ENCODE results near the gene ZNF346.

The ZNF346 gene

GRCh38 chr5:177081859-177082258, 59.4 kb downstream of the ZNF346 start:
- no peaks in the 10 kb centered on the region for H3K4me1 ChIP-seq (ENCODE audit: insufficient read depth, poor library complexity, severe bottlenecking)
- no peaks in the 10 kb centered on the region for H3K27me3 ChIP-seq (ENCODE audit: insufficient read depth, poor library complexity, severe bottlenecking)
- no peak for ATAC-seq (ENCODE audit: low read depth)
- no peak overlapping the region for H3K4me3 ChIP-seq (ENCODE audit: severe bottlenecking)
- TF ChIP-seq CTCF (IDR thresholded peaks at IDR 0.05; ENCODE audit: poor library complexity, severe bottlenecking): no peak
- H3K27ac ChIP-seq (ENCODE audit: poor library complexity, severe bottlenecking): no peak overlapping the region
- H3K36me3 ChIP-seq (ENCODE audit: low read depth): no peaks in the 10 kb centered on the region
- DNase-seq (ENCODE audit: low spot score): no peak
- H3K9me3 ChIP-seq (ENCODE audit: severe bottlenecking): no peaks in the 10 kb centered on the region

GRCh38 chr5:177083357-177083756, 60.9 kb downstream of the ZNF346 start:
- H3K9me3 ChIP-seq (ENCODE audit: severe bottlenecking): no peaks in the 10 kb centered on the region
- no peak overlapping the region for H3K27ac ChIP-seq (ENCODE audit: poor library complexity, severe bottlenecking)
- no peaks in the 10 kb centered on the region for H3K4me1 ChIP-seq (ENCODE audit: insufficient read depth, poor library complexity, severe bottlenecking)
- no peak for DNase-seq (ENCODE audit: low spot score)
- H3K4me3 ChIP-seq (ENCODE audit: severe bottlenecking): no peak overlapping the region
- H3K27me3 ChIP-seq (ENCODE audit: insufficient read depth, poor library complexity, severe bottlenecking): no peaks in the 10 kb centered on the region
- no peak for TF ChIP-seq CTCF (IDR thresholded peaks at IDR 0.05; ENCODE audit: poor library complexity, severe bottlenecking)
- H3K36me3 ChIP-seq (ENCODE audit: low read depth): no peaks in the 10 kb centered on the region
- ATAC-seq (ENCODE audit: low read depth): no peak

GRCh38 chr5:177084175-177084574, 61.7 kb downstream of the ZNF346 start:
- no peak overlapping the region for H3K4me3 ChIP-seq (ENCODE audit: severe bottlenecking)
- no peak for ATAC-seq (ENCODE audit: low read depth)
- H3K9me3 ChIP-seq (ENCODE audit: severe bottlenecking): no peaks in the 10 kb centered on the region
- TF ChIP-seq CTCF (IDR thresholded peaks at IDR 0.05; ENCODE audit: poor library complexity, severe bottlenecking): no peak
- no peaks in the 10 kb centered on the region for H3K4me1 ChIP-seq (ENCODE audit: insufficient read depth, poor library complexity, severe bottlenecking)
- no peak overlapping the region for H3K27ac ChIP-seq (ENCODE audit: poor library complexity, severe bottlenecking)
- H3K27me3 ChIP-seq (ENCODE audit: insufficient read depth, poor library complexity, severe bottlenecking): no peaks in the 10 kb centered on the region
- no peak for DNase-seq (ENCODE audit: low spot score)
- no peaks in the 10 kb centered on the region for H3K36me3 ChIP-seq (ENCODE audit: low read depth)

- H3K27me3 ChIP-seq (ENCODE audit: insufficient read depth, poor library complexity, severe bottlenecking): no peaks in the 10 kb centered on the region
- ATAC-seq (ENCODE audit: low read depth) (no peak), DNase-seq (ENCODE audit: low spot score) (no peak)
- H3K4me1 ChIP-seq (ENCODE audit: insufficient read depth, poor library complexity, severe bottlenecking): no peaks in the 10 kb centered on the region
- H3K27ac ChIP-seq (ENCODE audit: poor library complexity, severe bottlenecking): no peak overlapping the region
- H3K9me3 ChIP-seq (ENCODE audit: severe bottlenecking): no peaks in the 10 kb centered on the region
- H3K36me3 ChIP-seq (ENCODE audit: low read depth): no peaks in the 10 kb centered on the region
- TF ChIP-seq CTCF (IDR thresholded peaks at IDR 0.05; ENCODE audit: poor library complexity, severe bottlenecking): no peak
- H3K4me3 ChIP-seq (ENCODE audit: severe bottlenecking): no peak overlapping the region
These were observed 63.6 kb downstream of the ZNF346 start for GRCh38 chr5:177085985-177086653.

GRCh38 chr5:177086654-177087397, 64.3 kb downstream of the ZNF346 start, which contains the start of gene FGFR4:
Gene FGFR4 (plus strand): TSS chr5:177086915. CDS start chr5:177089603, 2,688 bp downstream.
- peak; percentile 77 for TF ChIP-seq CTCF (IDR thresholded peaks at IDR 0.05; ENCODE audit: poor library complexity, severe bottlenecking)
- peak; percentile 90 for DNase-seq (ENCODE audit: low spot score)
- peak within 1 kb of the TSS; percentile 35 for H3K4me3 ChIP-seq (ENCODE audit: severe bottlenecking)
- no peaks in the 10 kb centered on the region for H3K4me1 ChIP-seq (ENCODE audit: insufficient read depth, poor library complexity, severe bottlenecking)
- H3K9me3 ChIP-seq (ENCODE audit: severe bottlenecking): no peaks in the 10 kb centered on the region
- H3K36me3 ChIP-seq (ENCODE audit: low read depth): no peaks in the 10 kb centered on the region
- peak; percentile 64 for ATAC-seq (ENCODE audit: low read depth)
- no peak within 1 kb of the TSS for H3K27ac ChIP-seq (ENCODE audit: poor library complexity, severe bottlenecking)
- H3K27me3 ChIP-seq (ENCODE audit: insufficient read depth, poor library complexity, severe bottlenecking): no peaks in the 10 kb centered on the region

Measured in RWPE2 (cell line).